Measurements from ENCODE around the gene GRAMD4.

- no peak for TF ChIP-seq CTCF (IDR thresholded peaks at IDR 0.05)
- TF ChIP-seq TAF1 (IDR thresholded peaks at IDR 0.05; ENCODE audit: borderline replicate concordance, low read depth, low read length), result no peak
- TF ChIP-seq, protein P1, sequence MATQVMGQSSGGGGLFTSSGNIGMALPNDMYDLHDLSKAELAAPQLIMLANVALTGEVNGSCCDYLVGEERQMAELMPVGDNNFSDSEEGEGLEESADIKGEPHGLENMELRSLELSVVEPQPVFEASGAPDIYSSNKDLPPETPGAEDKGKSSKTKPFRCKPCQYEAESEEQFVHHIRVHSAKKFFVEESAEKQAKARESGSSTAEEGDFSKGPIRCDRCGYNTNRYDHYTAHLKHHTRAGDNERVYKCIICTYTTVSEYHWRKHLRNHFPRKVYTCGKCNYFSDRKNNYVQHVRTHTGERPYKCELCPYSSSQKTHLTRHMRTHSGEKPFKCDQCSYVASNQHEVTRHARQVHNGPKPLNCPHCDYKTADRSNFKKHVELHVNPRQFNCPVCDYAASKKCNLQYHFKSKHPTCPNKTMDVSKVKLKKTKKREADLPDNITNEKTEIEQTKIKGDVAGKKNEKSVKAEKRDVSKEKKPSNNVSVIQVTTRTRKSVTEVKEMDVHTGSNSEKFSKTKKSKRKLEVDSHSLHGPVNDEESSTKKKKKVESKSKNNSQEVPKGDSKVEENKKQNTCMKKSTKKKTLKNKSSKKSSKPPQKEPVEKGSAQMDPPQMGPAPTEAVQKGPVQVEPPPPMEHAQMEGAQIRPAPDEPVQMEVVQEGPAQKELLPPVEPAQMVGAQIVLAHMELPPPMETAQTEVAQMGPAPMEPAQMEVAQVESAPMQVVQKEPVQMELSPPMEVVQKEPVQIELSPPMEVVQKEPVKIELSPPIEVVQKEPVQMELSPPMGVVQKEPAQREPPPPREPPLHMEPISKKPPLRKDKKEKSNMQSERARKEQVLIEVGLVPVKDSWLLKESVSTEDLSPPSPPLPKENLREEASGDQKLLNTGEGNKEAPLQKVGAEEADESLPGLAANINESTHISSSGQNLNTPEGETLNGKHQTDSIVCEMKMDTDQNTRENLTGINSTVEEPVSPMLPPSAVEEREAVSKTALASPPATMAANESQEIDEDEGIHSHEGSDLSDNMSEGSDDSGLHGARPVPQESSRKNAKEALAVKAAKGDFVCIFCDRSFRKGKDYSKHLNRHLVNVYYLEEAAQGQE (IDR thresholded peaks at IDR 0.05; ENCODE audit: low read depth, low read length), result no peak
- no peak for TF ChIP-seq YY1 (IDR thresholded peaks at IDR 0.05; ENCODE audit: low read depth)
- TF ChIP-seq GATA2 (CRISPR knock-in tag; IDR thresholded peaks at IDR 0.05), result no peak
Observed at GRCh38 chr22:46609724-46610201, 10.4 kb upstream of the GRAMD4 start.

All from SK-N-SH (cell line).